T-helper 17 cell (primary cell): ENCODE measurements around the gene NEK8. TPM values are rescaled to one million over a fixed set of nuclear protein-coding genes. Genes with fewer than 3 reads are reported as not detected.
A peak's percentile ranks its signal among the peaks of the same experiment; 100 is the strongest.

Experiments
- ATAC-seq: fragments of 150-1000 bp; cut with Tn5 transposase; 2 replicates; pipeline ENCODE4 v1.10.0; 2021; ENCODE audit warnings: mild to moderate bottlenecking, moderate library complexity
- DNase-seq, 3 donors: peaks; one replicate each; pipeline versions ENCODE4 v3.0.0 to v3.0.0-alpha.2; 2020 to 2021
- H3K9me3 ChIP-seq: one replicate; pipeline ENCODE4 v1.7.0; 2013; ENCODE audit warnings: low read length, mild to moderate bottlenecking; ENCODE audit not compliant: control insufficient read depth, poor library complexity, severe bottlenecking
- H3K27ac Mint-ChIP-seq: one replicate; pipeline ENCODE4 v1.8.0; 2022; ENCODE audit warnings: mild to moderate bottlenecking, moderate library complexity, mixed read lengths
- H3K27me3 Mint-ChIP-seq: one replicate; pipeline ENCODE4 v1.8.0; 2022; ENCODE audit warnings: mixed read lengths
- H3K36me3 Mint-ChIP-seq: one replicate; pipeline ENCODE4 v1.8.0; 2022; ENCODE audit warnings: low read depth, mixed read lengths
- H3K4me1 Mint-ChIP-seq: one replicate; pipeline ENCODE4 v1.8.0; 2022; ENCODE audit warnings: mild to moderate bottlenecking, mixed read lengths
- H3K4me3 Mint-ChIP-seq: one replicate; pipeline ENCODE4 v1.8.0; 2022; ENCODE audit warnings: mild to moderate bottlenecking, moderate library complexity, mixed read lengths
- total RNA-seq, 4 donors: library from RNA in 2 of 4; stranded (reverse) in 2 of 4; gene quantifications; one replicate each; pipeline ENCODE4 v1.2.3 and lab custom pipeline; 2022 to 2026

NEK8 gene
- total RNA-seq, 2 donors from 2014 or later: 5.8 to 8.8 TPM

DNA sequence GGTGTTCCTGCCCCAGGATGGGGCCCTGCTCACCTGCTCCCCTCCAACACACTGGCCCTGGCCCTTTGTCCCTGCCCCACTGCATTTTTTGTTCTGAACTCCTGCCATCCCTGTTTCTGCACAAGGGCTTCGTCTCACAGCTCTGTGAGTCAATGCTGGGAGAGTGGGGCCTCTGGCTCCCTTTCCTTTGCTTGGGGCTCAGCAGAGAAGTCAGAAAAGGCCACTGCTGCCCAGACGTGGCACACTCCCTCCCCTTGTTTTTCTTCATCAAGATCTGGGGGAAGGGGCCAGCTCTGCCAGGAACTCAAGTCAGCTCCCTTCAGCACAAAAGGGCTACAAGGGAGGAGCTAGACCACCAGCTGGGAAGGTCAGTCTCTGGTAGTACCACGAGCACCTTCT lies 25.8 kb upstream of the NEK8 start:
- Mint-ChIP-seq H3K36me3 (peaks cover 6% of the 10 kb centered on the region), H3K4me3 (no peak overlapping the region), H3K4me1 (peaks cover 14% of the 10 kb centered on the region), H3K27ac (peak overlapping the region; percentile 72), H3K27me3 (no peaks in the 10 kb centered on the region)
- no peak for ATAC-seq
- H3K9me3 ChIP-seq: no peaks in the 10 kb centered on the region
- no peak for DNase-seq

DNA sequence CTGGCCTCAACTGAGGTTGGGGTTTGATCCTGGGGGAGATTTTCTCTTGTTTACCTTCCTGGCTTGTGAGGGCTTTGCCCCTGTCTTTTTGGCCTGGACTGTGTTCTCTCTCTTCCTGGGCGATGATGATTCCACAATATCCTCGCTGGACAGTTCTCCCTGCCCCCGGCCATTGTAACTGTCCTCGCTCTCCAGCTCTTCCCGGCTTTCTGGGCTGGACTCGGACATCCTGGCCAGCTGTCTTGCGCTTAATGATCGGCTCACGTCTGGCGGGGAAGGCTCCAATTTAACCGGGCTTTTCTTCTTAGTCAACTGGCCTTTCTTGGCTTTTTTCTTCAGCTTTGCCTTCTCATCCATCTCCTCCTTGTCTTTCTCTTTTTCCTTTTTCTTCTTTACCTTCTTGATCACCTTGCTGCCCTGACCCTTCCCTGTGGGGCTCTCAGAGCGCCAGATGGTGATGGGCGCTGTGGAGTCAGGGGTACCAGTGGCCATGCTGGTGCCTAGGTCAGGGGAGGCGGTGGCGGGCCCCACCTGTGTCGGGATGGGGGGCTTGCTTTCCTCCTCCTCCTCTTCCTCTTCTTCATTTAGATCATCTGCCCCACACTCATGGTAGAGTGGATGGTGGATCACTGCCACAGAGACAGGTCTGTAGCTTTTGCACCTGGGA lies 24.9 kb upstream of the NEK8 start:
- no peak for ATAC-seq
- H3K9me3 ChIP-seq: no peaks in the 10 kb centered on the region
- no peaks in the 10 kb centered on the region for H3K27me3 Mint-ChIP-seq
- H3K36me3 Mint-ChIP-seq: peaks cover 6% of the 10 kb centered on the region
- H3K27ac Mint-ChIP-seq: no peak overlapping the region
- DNase-seq: no peak
- H3K4me1 Mint-ChIP-seq: peaks cover 11% of the 10 kb centered on the region
- H3K4me3 Mint-ChIP-seq: no peak overlapping the region

GRCh38 chr17:28704219-28704858 lies 24.2 kb upstream of the NEK8 start:
- no peak overlapping the region for H3K4me3 Mint-ChIP-seq
- ATAC-seq (no peak), DNase-seq (no peak)
- peaks cover 6% of the 10 kb centered on the region for H3K36me3 Mint-ChIP-seq
- peaks cover 11% of the 10 kb centered on the region for H3K4me1 Mint-ChIP-seq
- H3K9me3 ChIP-seq: no peaks in the 10 kb centered on the region
- no peaks in the 10 kb centered on the region for H3K27me3 Mint-ChIP-seq
- no peak overlapping the region for H3K27ac Mint-ChIP-seq

DNA sequence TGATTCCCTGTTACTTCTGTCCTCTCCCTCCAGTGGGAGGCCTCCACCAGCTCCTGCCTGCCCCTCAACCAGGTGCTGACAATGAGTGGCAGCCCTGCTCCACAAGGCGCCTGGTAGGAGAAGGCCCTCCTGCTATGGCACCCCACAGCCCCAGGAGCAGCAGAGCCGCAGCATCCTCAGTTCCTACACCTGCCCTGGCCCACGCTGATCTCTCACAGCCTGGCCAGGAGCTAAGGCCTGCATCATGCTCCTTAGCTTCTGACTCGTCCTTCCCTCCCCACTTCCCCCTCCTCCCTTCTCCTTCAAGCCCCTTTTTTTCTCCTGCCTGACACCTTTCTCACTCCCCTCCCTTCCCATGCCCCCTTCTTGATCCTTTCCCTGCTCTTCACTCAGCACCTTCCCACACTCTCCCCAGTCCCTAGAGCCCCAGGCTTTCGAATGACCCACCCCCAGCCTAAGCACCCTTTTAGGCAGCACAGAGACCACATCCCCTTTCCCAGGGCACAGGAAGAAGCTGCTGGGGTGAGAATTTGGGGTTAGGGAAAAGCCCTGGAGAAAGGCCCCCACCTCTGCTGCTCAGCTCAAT lies 23.4 kb upstream of the NEK8 start:
- Mint-ChIP-seq H3K27me3 (no peaks in the 10 kb centered on the region), H3K36me3 (peaks cover 6% of the 10 kb centered on the region), H3K27ac (no peak overlapping the region), H3K4me3 (no peak overlapping the region), H3K4me1 (peaks cover 11% of the 10 kb centered on the region)
- ATAC-seq: no peak
- no peaks in the 10 kb centered on the region for H3K9me3 ChIP-seq
- DNase-seq: no peak

DNA sequence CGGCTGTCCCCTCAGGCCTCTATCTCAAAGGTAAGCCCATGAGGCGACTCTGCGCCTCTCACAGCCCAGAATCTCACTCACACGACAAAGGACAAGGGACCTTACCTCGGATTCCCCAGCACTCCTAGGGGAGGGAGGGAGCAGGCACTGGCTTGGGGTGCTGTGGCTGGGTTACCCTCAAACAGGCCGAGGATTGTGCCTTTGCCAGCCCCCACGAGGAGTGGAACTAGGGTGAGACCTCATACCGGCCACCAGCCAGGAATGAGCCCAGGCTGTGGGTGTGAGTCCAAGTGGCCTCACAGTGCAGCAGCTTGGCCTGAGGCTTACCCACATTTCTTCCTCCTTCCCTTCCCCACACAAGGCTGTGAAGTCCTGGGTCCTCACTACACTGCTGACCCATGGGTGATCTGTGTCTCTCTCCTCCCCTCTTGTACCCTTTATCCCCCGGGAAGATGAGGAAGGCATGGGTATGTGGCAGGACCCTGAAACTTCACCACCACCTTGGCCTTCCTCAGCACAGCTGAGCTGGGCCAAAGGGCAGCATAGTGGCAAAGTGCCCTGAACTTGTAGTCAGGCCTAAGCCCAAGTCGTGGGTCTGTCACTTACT lies 22.8 kb upstream of the NEK8 start:
- Mint-ChIP-seq H3K36me3 (peaks cover 4% of the 10 kb centered on the region), H3K27ac (no peak overlapping the region), H3K4me3 (no peak overlapping the region), H3K27me3 (no peaks in the 10 kb centered on the region), H3K4me1 (peaks cover 15% of the 10 kb centered on the region)
- ATAC-seq (no peak), DNase-seq (no peak)
- H3K9me3 ChIP-seq: no peaks in the 10 kb centered on the region

DNA sequence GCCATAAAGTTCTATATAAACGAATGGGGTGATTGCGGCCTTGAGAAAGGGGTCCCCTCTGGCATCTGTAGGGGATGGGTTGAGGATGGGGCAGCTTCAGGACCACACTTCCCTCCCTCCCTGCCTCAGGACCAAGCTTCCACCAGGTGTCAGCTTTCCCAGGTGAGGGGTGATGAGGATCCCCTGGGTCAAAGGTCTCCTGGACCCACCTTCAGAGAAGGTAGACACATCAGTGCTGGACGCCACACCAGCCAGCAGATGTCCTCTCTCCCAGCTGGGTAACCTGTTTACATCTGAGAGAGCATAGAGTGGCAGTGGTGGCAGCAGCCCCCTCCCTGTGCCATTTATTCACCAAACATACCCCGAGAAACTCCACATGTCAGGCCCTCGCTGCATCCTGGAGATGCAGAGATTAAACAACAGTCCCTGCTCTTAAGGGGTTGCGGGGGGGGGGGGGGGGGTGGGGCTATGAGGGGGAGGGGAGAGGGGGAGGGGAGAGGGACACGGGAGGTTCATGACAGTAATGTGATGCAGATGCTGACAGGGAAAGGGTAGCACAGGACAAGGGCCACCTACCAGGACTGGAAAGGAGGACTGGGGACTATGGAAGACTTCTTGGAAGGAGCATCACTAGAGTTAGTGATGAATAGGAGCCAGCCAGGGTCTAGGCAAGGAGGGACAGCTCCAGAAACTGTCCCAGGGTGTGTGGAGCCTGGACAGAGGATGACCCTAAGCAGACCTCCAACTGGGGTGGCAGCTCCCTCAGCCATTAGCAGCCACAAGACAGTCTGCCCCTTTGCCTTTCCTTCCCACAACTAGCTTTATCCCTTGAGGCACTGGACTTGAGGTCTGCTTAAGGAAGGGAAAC lies 21.9 kb upstream of the NEK8 start:
- no peak overlapping the region for H3K4me3 Mint-ChIP-seq
- H3K36me3 Mint-ChIP-seq: peaks cover 3% of the 10 kb centered on the region
- ATAC-seq (no peak), DNase-seq (no peak)
- no peaks in the 10 kb centered on the region for H3K27me3 Mint-ChIP-seq
- H3K4me1 Mint-ChIP-seq: peaks cover 18% of the 10 kb centered on the region
- H3K27ac Mint-ChIP-seq: no peak overlapping the region
- H3K9me3 ChIP-seq: no peaks in the 10 kb centered on the region

- no peaks in the 10 kb centered on the region for H3K27me3 Mint-ChIP-seq
- H3K36me3 Mint-ChIP-seq: peaks cover 3% of the 10 kb centered on the region
- H3K4me3 Mint-ChIP-seq: no peak overlapping the region
- peaks cover 24% of the 10 kb centered on the region for H3K4me1 Mint-ChIP-seq
- ATAC-seq (no peak), DNase-seq (no peak)
- H3K9me3 ChIP-seq: no peaks in the 10 kb centered on the region
- H3K27ac Mint-ChIP-seq: no peak overlapping the region
These were observed 21.3 kb upstream of the NEK8 start for GRCh38 chr17:28707339-28707720.

DNA sequence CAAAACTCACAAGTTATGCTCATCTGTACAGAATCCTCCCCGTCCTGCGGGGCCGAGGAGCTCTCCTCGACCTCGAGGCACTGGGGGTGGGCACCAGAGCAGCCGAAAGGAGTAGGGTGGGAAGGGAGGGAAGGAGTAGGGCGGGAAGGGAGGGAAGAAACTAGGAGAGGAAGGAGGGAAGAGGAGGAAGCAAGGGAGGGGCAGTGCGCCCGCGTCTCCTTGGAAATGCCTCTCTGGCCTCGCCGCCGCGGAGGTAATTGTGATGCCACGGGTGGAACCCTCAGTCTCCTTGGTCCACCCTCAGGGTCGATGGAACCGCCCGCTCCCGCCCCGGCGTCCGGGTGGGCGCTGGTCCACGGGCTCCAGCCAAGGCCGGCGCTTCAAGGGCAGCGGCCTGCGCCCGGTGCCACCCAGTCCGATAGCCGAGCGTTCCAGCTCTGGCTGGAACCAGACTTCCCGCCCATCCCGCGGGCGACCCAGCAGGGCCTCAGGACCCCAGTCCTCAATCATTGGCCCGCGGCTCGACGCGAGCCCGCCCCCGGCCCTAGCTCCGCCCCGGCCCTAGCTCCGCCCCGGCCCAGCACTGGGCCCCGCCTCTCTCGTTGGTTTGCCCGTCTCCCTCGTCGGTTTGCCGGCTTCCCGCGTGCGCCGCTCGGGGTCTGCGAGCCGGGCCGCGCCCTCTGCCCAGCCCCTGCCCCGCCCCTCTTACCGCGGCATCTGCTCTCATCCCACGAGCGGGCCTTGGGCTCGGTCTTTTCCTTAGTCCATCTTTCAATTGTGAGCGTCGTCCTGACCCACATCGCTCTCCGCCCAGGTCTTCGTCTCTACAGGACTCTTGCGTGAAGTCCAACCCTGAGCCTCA lies 17.5 kb upstream of the NEK8 start:
- H3K27ac Mint-ChIP-seq: peak overlapping the region; percentile 84

GRCh38 chr17:28711723-28712031 lies 16.9 kb upstream of the NEK8 start, which contains the start of gene PROCA1:
TSS of gene PROCA1 (minus strand) at chr17:28711888. CDS start at chr17:28711660, 228 bp downstream.
- DNase-seq: peak in 1 of 3 donors; percentile 20
- H3K4me1 Mint-ChIP-seq: peaks cover 24% of the 10 kb centered on the region

More for the DNA sequence above, 17.5 kb upstream of the NEK8 start:
- ATAC-seq (peak; percentile 92), DNase-seq (peak; percentile 79 to 90 (median 88))
- no peaks in the 10 kb centered on the region for H3K36me3 Mint-ChIP-seq
- peaks cover 24% of the 10 kb centered on the region for H3K4me1 Mint-ChIP-seq
- H3K27me3 Mint-ChIP-seq: peaks cover 14% of the 10 kb centered on the region
- no peaks in the 10 kb centered on the region for H3K9me3 ChIP-seq
- H3K4me3 Mint-ChIP-seq: peak overlapping the region; percentile 92

GRCh38 chr17:28712032-28712704 lies 16.4 kb upstream of the NEK8 start:
- Mint-ChIP-seq H3K27me3 (peaks cover 14% of the 10 kb centered on the region), H3K4me1 (peaks cover 24% of the 10 kb centered on the region), H3K36me3 (no peaks in the 10 kb centered on the region), H3K27ac (peak overlapping the region; percentile 84), H3K4me3 (peak overlapping the region; percentile 92)
- no peaks in the 10 kb centered on the region for H3K9me3 ChIP-seq
- peak; percentile 46 for ATAC-seq
- DNase-seq: peak; percentile 43 to 59 (median 56)

More at GRCh38 chr17:28711723-28712031, 16.9 kb upstream of the NEK8 start, which contains the start of gene PROCA1:
- H3K27me3 Mint-ChIP-seq: peaks cover 14% of the 10 kb centered on the region
- peak within 1 kb of the TSS; percentile 84 for H3K27ac Mint-ChIP-seq
- ATAC-seq: peak; percentile 49
- peak within 1 kb of the TSS; percentile 92 for H3K4me3 Mint-ChIP-seq
- no peaks in the 10 kb centered on the region for H3K36me3 Mint-ChIP-seq
- no peaks in the 10 kb centered on the region for H3K9me3 ChIP-seq

DNA sequence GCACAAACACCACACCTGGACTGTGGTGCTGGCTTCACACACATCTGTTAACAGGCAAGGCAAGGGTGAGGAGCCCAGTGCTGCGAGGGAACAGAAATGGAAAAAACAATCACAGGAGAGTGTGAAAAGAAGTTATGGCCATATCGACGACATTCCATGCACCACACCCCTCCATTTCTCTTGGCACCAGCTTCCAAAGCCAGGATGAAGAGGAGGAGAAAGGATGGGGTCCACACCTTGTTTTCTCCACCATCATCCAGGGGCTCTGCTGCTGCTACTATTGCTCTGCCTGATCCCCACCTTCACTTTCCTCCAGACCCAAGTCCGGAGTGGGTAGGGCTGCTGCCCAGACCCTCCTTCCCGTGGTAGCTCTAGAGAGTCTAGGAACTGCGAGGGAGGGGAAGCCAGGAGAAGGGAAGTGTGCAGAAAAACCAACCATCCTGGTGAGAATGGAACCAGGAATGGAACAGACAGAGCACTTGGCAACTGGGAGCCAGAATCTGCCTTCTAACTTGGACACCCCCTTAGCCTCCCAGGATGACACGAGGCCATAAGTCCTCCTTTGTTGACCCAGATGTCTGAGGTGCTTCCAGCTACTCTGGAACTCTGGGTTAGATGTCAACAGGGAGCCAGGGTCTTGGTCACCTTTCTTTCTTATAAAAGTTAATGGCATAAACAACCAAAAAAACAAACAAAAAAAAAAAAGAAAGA lies 15.7 kb upstream of the NEK8 start:
- Mint-ChIP-seq H3K36me3 (no peaks in the 10 kb centered on the region), H3K27me3 (peaks cover 14% of the 10 kb centered on the region)

More for the DNA sequence above, 15.7 kb upstream of the NEK8 start:
- Mint-ChIP-seq H3K27ac (peak overlapping the region; percentile 84), H3K4me3 (peak overlapping the region; percentile 92), H3K4me1 (peaks cover 20% of the 10 kb centered on the region)
- ATAC-seq: no peak
- H3K9me3 ChIP-seq: no peaks in the 10 kb centered on the region
- DNase-seq: no peak
